ENCODE measurements around the gene YY2.
"Not testable (repeated sequence)": the region's sequence is repeated elsewhere in the genome, so short reads cannot be mapped to it uniquely, and the experiment has no call there.

Gene YY2

GRCh38 chrX:21855937-21856415, at the start of gene YY2:
Gene YY2, plus strand, starts transcription at chrX:21855987. Its CDS starts 498 bp downstream, at chrX:21856485.
- DNase-seq, result no peak

GRCh38 chrX:21806691-21807090, 49.1 kb upstream of the YY2 start:
- no peak for DNase-seq

GRCh38 chrX:21811832-21812231, 44.0 kb upstream of the YY2 start:
- DNase-seq, result no peak

- DNase-seq, result no peak
Observed at GRCh38 chrX:21812628-21813027, 43.2 kb upstream of the YY2 start.

- no peak for DNase-seq
Observed at GRCh38 chrX:21813612-21814368, 42.0 kb upstream of the YY2 start.

- DNase-seq, result no peak
Observed at GRCh38 chrX:21816136-21816535, 39.7 kb upstream of the YY2 start.

GRCh38 chrX:21820170-21820569, 35.6 kb upstream of the YY2 start:
- DNase-seq, result not testable (repeated sequence)

- DNase-seq, result no peak
Observed at GRCh38 chrX:21821875-21822274, 33.9 kb upstream of the YY2 start.

GRCh38 chrX:21831496-21831895, 24.3 kb upstream of the YY2 start:
- no peak for DNase-seq

GRCh38 chrX:21837056-21837455, 18.7 kb upstream of the YY2 start:
- DNase-seq, result no peak

- DNase-seq, result no peak
Observed at GRCh38 chrX:21838937-21839333, 16.9 kb upstream of the YY2 start.

- peak; percentile 70 for DNase-seq
Observed at GRCh38 chrX:21839334-21840192, 16.2 kb upstream of the YY2 start, which contains the start of gene MBTPS2. Gene MBTPS2, plus strand, starts transcription at chrX:21839617. Its CDS starts 118 bp downstream, at chrX:21839735.

GRCh38 chrX:21840193-21840545, 15.6 kb upstream of the YY2 start:
- no peak for DNase-seq

- DNase-seq, result no peak
Observed at GRCh38 chrX:21843179-21843578, 12.6 kb upstream of the YY2 start.

GRCh38 chrX:21845096-21845495, 10.7 kb upstream of the YY2 start:
- no peak for DNase-seq

- DNase-seq, result no peak
Observed at GRCh38 chrX:21847342-21847741, 8.4 kb upstream of the YY2 start.

- DNase-seq, result no peak
Observed at GRCh38 chrX:21853578-21853977, 2.2 kb upstream of the YY2 start.

GRCh38 chrX:21856504-21856903, 717 bp downstream of the YY2 start:
- no peak for DNase-seq

- DNase-seq, result no peak
Observed at GRCh38 chrX:21863241-21863640, 7.5 kb downstream of the YY2 start.

GRCh38 chrX:21865436-21865835, 9.6 kb downstream of the YY2 start:
- DNase-seq, result no peak

GRCh38 chrX:21870494-21870893, 14.7 kb downstream of the YY2 start:
- DNase-seq, result no peak

- no peak for DNase-seq
Observed at GRCh38 chrX:21873063-21873775, 17.4 kb downstream of the YY2 start.

- DNase-seq, result not testable (repeated sequence)
Observed at GRCh38 chrX:21874182-21874581, 18.4 kb downstream of the YY2 start.

Data from activated CD4-positive, CD25-positive, alpha-beta regulatory T cell treated with anti-CD3 and anti-CD28 coated beads, Interleukin-2, amount 50 U/mL, for 72 hours (primary cell).